ENCODE data around the gene SLC35B2. TPM values are rescaled to one million over a fixed set of nuclear protein-coding genes. Genes with fewer than 3 reads are reported as not detected.

SLC35B2 gene
- total RNA-seq, 1 donor: 92.8 TPM

DNA sequence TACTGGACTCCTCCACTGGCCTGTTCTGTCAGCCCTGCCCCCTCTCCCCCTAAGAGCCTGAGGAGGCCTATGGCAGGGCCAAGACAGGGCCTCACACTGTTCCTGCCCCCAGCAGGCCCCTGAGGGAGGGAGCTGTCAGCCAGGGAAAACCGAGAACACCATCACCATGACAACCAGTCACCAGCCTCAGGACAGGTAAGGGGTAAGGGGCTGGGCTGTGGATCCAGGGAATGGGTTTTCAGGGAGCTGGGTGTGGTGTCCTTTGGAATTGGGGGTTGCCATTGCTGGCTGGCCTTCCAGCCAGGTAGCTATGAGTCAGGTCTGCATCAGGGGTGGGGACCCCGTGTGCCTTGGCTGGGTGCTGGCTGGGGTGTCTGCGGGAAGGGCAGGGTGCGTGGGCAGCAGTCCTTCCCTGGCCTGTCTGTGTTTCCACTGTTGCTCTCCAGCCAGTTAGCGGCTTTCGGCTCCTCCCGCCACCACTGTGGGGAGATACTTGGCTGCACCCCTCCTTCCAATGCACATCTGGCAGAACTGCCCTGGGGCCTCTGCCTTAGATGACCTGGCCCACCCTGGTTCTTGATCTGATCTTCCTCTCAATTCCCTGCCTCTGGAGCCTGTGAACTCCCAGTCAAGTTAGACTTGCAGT lies 30.1 kb downstream of the SLC35B2 start:
- no peak for DNase-seq (ENCODE audit: low read depth)
- TF ChIP-seq, protein P1, sequence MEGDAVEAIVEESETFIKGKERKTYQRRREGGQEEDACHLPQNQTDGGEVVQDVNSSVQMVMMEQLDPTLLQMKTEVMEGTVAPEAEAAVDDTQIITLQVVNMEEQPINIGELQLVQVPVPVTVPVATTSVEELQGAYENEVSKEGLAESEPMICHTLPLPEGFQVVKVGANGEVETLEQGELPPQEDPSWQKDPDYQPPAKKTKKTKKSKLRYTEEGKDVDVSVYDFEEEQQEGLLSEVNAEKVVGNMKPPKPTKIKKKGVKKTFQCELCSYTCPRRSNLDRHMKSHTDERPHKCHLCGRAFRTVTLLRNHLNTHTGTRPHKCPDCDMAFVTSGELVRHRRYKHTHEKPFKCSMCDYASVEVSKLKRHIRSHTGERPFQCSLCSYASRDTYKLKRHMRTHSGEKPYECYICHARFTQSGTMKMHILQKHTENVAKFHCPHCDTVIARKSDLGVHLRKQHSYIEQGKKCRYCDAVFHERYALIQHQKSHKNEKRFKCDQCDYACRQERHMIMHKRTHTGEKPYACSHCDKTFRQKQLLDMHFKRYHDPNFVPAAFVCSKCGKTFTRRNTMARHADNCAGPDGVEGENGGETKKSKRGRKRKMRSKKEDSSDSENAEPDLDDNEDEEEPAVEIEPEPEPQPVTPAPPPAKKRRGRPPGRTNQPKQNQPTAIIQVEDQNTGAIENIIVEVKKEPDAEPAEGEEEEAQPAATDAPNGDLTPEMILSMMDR (IDR thresholded peaks at IDR 0.05; ENCODE audit: insufficient read depth, low read depth, low read length): no peak

DNA sequence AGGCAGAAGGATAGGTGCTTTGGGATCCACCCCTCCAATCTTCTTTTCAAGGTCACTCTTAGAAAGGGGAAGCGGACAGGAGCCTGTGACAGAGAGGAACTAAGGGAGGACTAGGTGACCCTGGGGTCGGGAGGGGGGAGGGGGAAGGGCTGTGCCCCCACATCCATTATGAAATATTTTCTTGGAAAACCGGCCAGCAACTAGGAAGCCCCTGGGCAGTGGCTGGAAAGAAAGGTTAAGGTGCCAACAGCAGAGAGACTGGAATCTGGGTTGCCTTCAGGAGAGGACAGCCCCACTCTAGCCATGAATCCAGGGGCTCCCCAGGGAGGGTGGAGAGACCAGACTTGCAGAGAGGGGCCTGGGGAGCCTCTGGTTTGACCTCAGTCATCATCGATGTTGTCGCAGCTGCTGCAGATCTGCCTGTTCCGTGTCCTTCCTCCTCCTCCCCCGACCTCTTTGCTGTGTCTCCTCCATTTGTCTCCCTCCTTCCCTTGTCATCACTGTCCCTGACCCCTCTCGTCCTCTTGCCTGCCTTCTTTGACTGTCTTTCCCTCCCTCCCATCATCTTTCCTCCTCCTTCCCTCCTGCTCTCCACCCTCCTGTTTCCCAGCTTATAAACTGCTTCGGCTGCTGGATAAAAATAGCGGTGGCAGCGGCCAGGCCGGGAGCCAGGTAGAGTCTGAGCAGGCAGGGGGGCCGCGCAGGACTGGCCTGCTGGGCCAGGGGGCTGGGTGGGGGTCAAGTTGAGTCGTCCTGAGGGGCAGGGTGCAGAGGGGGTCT lies 30.8 kb downstream of the SLC35B2 start:
- no peak for DNase-seq (ENCODE audit: low read depth)
- TF ChIP-seq, protein P1 (IDR thresholded peaks at IDR 0.05; ENCODE audit: insufficient read depth, low read depth, low read length): no peak
- H3K4me3 ChIP-seq (ENCODE audit: low read depth, low read length): no peak overlapping the region

More for the DNA sequence above, 30.1 kb downstream of the SLC35B2 start:
- no peak overlapping the region for H3K4me3 ChIP-seq (ENCODE audit: low read depth, low read length)

DNA sequence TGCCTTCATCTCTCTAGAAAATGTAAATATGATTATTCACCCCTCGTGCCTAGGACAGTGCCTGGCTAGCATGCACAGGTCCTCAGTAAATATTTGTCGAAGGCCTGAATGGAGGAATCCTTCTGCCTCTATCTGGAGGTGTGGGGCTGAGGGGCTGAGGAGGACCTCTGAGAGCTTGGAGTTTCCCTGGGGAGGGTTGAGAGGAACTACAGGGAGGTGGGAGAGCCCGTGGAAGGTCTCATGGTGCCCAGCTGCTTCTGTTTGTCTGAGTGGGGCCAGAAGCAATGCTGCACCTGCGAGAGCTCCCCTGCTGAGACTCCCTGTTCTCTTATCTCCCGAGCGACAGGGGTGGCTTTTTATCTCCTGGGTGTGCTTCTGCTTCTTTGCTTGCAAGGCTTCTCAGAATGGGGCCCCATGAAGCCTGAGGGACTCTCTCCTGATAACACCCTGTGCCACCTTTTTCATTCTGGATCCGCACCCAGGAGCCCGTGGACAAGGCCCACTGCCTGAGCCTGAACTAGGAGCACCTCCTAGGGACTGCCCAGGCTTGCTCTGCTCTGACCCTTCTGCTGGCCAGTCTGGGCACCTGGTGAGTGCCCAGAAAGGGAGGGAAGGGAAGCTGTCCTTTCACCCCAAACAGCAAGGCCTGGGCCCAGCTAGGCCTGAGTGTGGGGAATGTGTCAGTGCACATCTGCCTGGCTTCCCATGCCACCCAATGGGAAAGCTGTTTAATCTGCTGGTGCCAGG lies 31.6 kb downstream of the SLC35B2 start:
- DNase-seq (ENCODE audit: low read depth): no peak
- no peak overlapping the region for H3K4me3 ChIP-seq (ENCODE audit: low read depth, low read length)
- TF ChIP-seq, protein P1 (IDR thresholded peaks at IDR 0.05; ENCODE audit: insufficient read depth, low read depth, low read length): no peak

DNA sequence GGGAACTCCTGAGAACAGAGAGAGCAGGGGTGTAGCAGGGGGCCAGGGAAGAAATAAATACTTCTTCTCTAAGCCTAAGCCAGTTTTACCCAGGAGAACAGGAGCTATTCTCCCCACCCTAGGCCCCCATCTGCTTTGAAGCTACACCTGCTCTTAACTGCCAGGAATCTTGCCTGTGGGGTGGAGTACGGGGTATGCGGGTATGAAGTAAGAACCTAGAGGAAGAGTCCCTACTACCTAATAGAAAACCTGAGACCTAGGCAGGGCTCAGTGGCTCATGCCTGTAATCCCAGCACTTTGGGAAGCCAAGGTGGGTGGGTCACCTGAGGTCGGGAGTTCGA lies 32.4 kb downstream of the SLC35B2 start:
- H3K4me3 ChIP-seq (ENCODE audit: low read depth, low read length): no peak overlapping the region
- DNase-seq (ENCODE audit: low read depth): no peak
- TF ChIP-seq, protein P1 (IDR thresholded peaks at IDR 0.05; ENCODE audit: insufficient read depth, low read depth, low read length): no peak

DNA sequence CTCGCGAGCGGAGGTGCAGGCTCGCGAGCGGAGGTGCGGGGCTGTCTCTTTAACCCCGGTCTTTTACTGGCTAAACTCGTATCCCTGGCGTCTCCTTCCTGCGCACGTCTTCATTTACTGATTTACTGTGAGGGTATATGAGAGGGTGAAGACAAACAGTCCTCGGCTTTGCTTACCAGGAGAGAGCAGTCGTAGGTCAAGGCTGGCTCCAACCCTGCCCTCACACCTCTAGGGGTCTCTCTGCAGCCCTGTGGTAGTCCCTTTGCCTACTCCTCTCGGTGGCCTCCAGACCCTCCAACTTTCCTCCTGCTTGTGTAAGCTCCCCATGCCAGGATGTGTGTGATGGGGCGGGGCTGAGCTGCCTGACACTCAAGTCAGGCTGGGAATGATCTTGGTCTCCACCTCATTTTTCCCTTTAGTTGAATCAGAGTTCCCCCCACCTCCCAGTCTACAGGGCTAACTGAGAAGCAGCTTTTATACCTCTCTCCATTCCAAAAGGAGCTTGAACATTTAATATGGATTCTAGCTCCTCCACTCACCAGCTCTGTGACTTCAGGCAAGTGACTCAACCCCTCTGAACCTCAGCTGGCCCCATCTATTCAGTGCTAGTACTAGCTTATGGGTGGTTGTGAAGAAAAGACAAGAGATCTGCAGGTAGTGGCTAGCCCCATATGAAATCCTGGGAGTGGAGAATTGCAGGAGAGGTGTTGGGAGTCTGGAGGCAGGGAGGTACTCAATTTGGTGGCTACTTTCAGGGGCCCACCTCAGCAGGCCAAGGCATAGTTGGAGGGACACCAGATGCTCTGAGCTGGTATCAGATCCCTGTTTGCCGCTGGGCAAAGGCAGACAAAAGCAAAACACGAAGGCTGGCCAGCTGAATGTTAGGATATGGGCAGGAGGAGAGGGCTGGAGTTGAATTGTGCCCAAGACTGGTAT lies 33.0 kb downstream of the SLC35B2 start:
- TF ChIP-seq, protein P1 (IDR thresholded peaks at IDR 0.05; ENCODE audit: insufficient read depth, low read depth, low read length): no peak
- peak overlapping the region; percentile 61 for H3K4me3 ChIP-seq (ENCODE audit: low read depth, low read length)
- DNase-seq (ENCODE audit: low read depth): no peak
